ENCODE measurements around the gene NONO. TPM values are rescaled to one million over a fixed set of nuclear protein-coding genes. Genes with fewer than 3 reads are reported as not detected.

Gene NONO
- polyA plus RNA-seq, 1 donor from 2014 or later, result 444 TPM

- peak overlapping the region; percentile 35 for H3K4me2 ChIP-seq (ENCODE audit: low read length)
- peak overlapping the region; percentile 3 for H3K9ac ChIP-seq (ENCODE audit: low read length)
- H3K9me3 ChIP-seq (ENCODE audit: low read length), result no peaks in the 10 kb centered on the region
- H3F3A ChIP-seq (ENCODE audit: insufficient read depth, low read length, poor library complexity, severe bottlenecking), result no peaks in the 10 kb centered on the region
- H3K79me2 ChIP-seq (replicated peaks; ENCODE audit: insufficient read depth, low read length), result peaks cover 10% of the 10 kb centered on the region
- TF ChIP-seq SMC3 (conservative IDR thresholded peaks at IDR 0.05; ENCODE audit: poor library complexity), result no peak
- no peaks in the 10 kb centered on the region for H3K9me2 ChIP-seq (ENCODE audit: insufficient read depth, low read length)
- no peak overlapping the region for H2AFZ ChIP-seq (ENCODE audit: low read depth, low read length)
- H3K27ac ChIP-seq (ENCODE audit: low read length), result no peak overlapping the region
- H4K20me1 ChIP-seq (ENCODE audit: insufficient read depth), result no peaks in the 10 kb centered on the region
- no peaks in the 10 kb centered on the region for H3K27me3 ChIP-seq (ENCODE audit: insufficient read depth, low read depth, low read length)
- H3K4me3 ChIP-seq (ENCODE audit: low read length), result peak overlapping the region; percentile 74
- no peaks in the 10 kb centered on the region for H3K36me3 ChIP-seq (ENCODE audit: insufficient read depth, low read length)
Observed at GRCh38 chrX:71252221-71252620, 31.2 kb upstream of the NONO start.

DNA sequence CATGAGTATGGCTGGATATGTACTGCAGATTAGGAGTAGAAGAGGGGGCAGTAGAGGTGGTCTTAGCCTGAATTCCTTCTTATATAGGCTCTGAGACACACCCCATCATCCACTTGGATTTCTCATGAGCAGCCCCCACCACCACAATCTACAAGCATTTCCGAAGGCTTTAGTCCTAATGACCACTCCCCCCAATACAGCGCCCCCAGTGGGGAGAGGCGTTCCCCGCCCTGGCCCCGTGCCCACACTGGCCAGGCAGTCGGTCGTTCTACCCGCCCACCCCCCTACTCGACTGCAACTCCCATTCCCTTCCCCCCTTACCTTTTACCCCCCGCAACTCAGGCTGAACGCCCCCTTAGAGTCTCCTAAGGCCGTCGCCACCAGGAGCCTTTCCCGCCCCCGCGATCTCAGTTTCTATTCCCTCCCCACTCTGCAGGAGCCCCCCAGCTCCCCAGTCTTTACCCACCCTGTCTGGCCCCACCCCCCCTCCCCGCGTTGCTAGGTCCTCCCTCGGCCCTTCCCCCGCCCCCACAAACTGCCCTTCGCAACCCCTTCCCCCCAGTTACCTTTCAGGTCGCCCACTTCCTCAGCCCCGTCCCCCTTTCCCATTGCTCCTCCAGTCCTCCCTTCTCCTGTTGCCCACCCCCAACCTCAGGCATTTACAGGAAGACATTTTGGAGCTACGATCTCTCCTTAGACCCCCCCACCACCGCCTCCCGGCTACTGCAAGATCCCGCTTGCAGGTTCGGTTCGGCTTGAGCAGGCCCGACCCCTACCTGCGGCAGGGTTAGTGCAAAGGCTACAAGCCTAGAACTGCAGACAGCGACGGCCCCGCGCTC lies 30.0 kb upstream of the NONO start:
- no peaks in the 10 kb centered on the region for H3K27me3 ChIP-seq (ENCODE audit: insufficient read depth, low read depth, low read length)
- H2AFZ ChIP-seq (ENCODE audit: low read depth, low read length), result peak overlapping the region; percentile 40
- peak overlapping the region; percentile 88 for H3K9ac ChIP-seq (ENCODE audit: low read length)
- H3K79me2 ChIP-seq (replicated peaks; ENCODE audit: insufficient read depth, low read length), result peaks cover 10% of the 10 kb centered on the region
- peak overlapping the region; percentile 25 for H3K4me2 ChIP-seq (ENCODE audit: low read length)
- no peaks in the 10 kb centered on the region for H3K9me2 ChIP-seq (ENCODE audit: insufficient read depth, low read length)
- H3K9me3 ChIP-seq (ENCODE audit: low read length), result no peaks in the 10 kb centered on the region
- no peaks in the 10 kb centered on the region for H3F3A ChIP-seq (ENCODE audit: insufficient read depth, low read length, poor library complexity, severe bottlenecking)
- peak overlapping the region; percentile 74 for H3K4me3 ChIP-seq (ENCODE audit: low read length)
- no peaks in the 10 kb centered on the region for H4K20me1 ChIP-seq (ENCODE audit: insufficient read depth)
- H3K36me3 ChIP-seq (ENCODE audit: insufficient read depth, low read length), result no peaks in the 10 kb centered on the region
- H3K27ac ChIP-seq (ENCODE audit: low read length), result peak overlapping the region; percentile 93
- no peak for TF ChIP-seq MXI1 (conservative IDR thresholded peaks at IDR 0.05; ENCODE audit: poor library complexity, severe bottlenecking)
- no peak for TF ChIP-seq POLR2AphosphoS5 (IDR thresholded peaks at IDR 0.05)
- TF ChIP-seq REST (IDR thresholded peaks at IDR 0.05; ENCODE audit: borderline replicate concordance), result no peak
- TF ChIP-seq, protein P1, sequence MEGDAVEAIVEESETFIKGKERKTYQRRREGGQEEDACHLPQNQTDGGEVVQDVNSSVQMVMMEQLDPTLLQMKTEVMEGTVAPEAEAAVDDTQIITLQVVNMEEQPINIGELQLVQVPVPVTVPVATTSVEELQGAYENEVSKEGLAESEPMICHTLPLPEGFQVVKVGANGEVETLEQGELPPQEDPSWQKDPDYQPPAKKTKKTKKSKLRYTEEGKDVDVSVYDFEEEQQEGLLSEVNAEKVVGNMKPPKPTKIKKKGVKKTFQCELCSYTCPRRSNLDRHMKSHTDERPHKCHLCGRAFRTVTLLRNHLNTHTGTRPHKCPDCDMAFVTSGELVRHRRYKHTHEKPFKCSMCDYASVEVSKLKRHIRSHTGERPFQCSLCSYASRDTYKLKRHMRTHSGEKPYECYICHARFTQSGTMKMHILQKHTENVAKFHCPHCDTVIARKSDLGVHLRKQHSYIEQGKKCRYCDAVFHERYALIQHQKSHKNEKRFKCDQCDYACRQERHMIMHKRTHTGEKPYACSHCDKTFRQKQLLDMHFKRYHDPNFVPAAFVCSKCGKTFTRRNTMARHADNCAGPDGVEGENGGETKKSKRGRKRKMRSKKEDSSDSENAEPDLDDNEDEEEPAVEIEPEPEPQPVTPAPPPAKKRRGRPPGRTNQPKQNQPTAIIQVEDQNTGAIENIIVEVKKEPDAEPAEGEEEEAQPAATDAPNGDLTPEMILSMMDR (IDR thresholded peaks at IDR 0.05; ENCODE audit: poor library complexity, severe bottlenecking), result no peak

DNA sequence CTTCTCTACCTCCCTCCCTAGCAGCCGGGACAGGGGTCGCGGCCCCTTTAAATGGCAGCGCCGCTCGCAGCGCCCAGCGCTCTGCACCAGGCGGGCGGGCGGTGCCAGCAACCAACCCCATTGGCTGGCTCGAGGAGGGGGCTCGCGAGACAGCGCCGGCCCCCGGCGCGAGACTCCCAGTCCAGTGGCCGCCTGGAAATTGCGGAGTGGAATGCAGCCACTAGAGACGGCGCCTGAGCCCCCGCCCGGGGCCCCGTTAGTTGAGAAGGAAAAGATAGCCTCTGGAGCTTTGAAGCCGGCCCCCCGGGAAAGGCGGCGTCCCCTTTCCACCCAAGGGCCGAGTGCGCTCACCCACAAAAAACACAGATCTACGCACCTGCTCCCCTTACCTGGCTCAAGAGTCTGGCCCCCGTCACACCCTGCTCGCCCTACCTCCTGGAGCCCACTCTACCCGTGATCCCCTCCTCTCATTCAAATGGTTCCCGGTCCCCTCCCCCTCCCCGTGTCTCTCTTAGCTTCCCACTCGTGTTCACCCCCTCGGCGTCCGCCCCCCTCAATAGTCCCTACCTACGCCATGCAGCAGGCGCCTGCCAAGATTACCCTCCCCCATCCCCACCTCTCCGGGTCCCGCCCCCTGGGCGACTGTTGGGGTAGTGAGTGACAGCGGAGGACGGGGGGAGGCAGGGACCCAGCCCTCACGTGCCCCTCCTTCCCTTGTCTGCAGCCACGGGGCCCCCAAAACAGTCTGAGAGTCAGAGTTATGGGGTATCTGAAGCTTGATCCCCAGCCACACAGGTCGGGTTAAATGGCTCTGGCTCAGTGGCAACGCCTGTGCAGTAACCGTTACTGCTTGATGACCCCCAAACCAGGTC lies 29.1 kb upstream of the NONO start, which contains the start of gene ZMYM3:
Gene ZMYM3, minus strand, starts transcription at position 49 of the 872 bp plus-strand sequence. CDS start 885 bp downstream, outside the sequence.
- Histone ChIP-seq H3K4me3 (ENCODE audit: low read length) (peak within 1 kb of the TSS; percentile 74), H3K9me2 (ENCODE audit: insufficient read depth, low read length) (no peaks in the 10 kb centered on the region), H3K36me3 (ENCODE audit: insufficient read depth, low read length) (no peaks in the 10 kb centered on the region), H3K9me3 (ENCODE audit: low read length) (no peaks in the 10 kb centered on the region), H3K4me2 (ENCODE audit: low read length) (peak within 1 kb of the TSS; percentile 25), H3K79me2 (replicated peaks; ENCODE audit: insufficient read depth, low read length) (peaks cover 10% of the 10 kb centered on the region), H3K27ac (ENCODE audit: low read length) (peak within 1 kb of the TSS; percentile 93), H3K27me3 (ENCODE audit: insufficient read depth, low read depth, low read length) (no peaks in the 10 kb centered on the region), H2AFZ (ENCODE audit: low read depth, low read length) (peak within 1 kb of the TSS; percentile 40), H4K20me1 (ENCODE audit: insufficient read depth) (no peaks in the 10 kb centered on the region), H3F3A (ENCODE audit: insufficient read depth, low read length, poor library complexity, severe bottlenecking) (no peaks in the 10 kb centered on the region), H3K9ac (ENCODE audit: low read length) (peak within 1 kb of the TSS; percentile 88)
- TF ChIP-seq EP300 (conservative IDR thresholded peaks at IDR 0.05; ENCODE audit: poor library complexity, severe bottlenecking), result no peak
- peak; percentile 28 for TF ChIP-seq RAD21 (conservative IDR thresholded peaks at IDR 0.05)
- TF ChIP-seq REST (IDR thresholded peaks at IDR 0.05; ENCODE audit: borderline replicate concordance), result no peak
- TF ChIP-seq, protein P1 (IDR thresholded peaks at IDR 0.05; ENCODE audit: poor library complexity, severe bottlenecking), result no peak
- TF ChIP-seq SMC3 (conservative IDR thresholded peaks at IDR 0.05; ENCODE audit: poor library complexity), result peak; percentile 42
- peak; percentile 22 for TF ChIP-seq MXI1 (conservative IDR thresholded peaks at IDR 0.05; ENCODE audit: poor library complexity, severe bottlenecking)

All from neural cell (in vitro differentiated cells).